ENCODE results near the gene COA5.

DNA sequence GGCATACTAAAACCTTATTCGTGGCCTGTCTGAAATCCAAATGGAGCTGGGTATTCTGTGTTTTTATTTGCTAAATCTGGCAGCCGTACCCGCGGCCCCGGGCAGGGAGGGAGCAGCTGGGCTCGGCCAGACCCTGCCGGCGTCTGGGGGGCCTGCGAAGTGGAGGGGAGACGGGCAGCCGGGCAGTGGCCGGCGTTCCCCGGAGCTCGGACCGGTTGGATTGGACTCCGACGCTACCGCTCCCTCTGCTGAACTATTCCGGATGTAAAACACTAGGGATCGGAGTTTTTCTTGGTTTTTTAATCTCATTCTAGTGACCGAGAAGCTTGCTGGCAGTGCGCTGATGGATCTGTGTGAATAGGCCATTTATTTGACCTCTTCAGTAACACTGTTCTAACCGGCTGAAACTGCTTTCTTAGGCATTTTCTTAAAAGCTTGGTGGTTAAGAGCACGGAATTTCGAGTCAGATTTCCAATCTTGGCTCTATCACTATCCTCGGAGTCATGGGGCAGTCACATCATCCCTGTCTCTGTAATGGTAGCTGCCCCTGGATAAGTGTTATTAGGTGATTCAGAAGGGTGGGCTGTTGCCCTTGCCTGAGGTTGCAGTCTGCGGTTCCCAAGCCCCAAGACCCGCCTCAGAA, 771 bp upstream of the COA5 start:
- TF ChIP-seq POLR2A (IDR thresholded peaks at IDR 0.05; ENCODE audit: low read length) = no peak
- no peak for TF ChIP-seq GATA1 (IDR thresholded peaks at IDR 0.05; ENCODE audit: low read depth, low read length)
